K562 (cell line): ENCODE measurements around the gene GPR42. TPM values are rescaled to one million over a fixed set of nuclear protein-coding genes. Genes with fewer than 3 reads are reported as not detected.

Experiments used
- ADNP ChIP-seq: fragments of 200-800 bp; sonication (Bioruptor generic); IDR thresholded peaks from 2 replicates; pipeline ENCODE4 v1.6.1; 2016; ENCODE audit warnings: missing genetic modification characterization, missing compliant biosample characterization
- BACH1 ChIP-seq: fragments of 200-800 bp; sonication (Bioruptor generic); IDR thresholded peaks from 2 replicates; pipeline ENCODE4 v1.6.1; 2016; ENCODE audit warnings: missing genetic modification characterization, missing compliant biosample characterization
- CXXC5 ChIP-seq: fragments of 250-450 bp; sonication (Bioruptor Pico); IDR thresholded peaks from 2 replicates; pipeline ENCODE4 v1.8.0; 2022; ENCODE audit warnings: inconsistent platforms, mild to moderate bottlenecking, moderate library complexity
- FOXJ3 ChIP-seq: sonication (generic); formaldehyde crosslinking; IDR thresholded peaks from 2 replicates; pipeline ENCODE4 v1.4.0; 2020; ENCODE audit warnings: mild to moderate bottlenecking, missing genetic modification reagents
- FOXK2 ChIP-seq, 2 experiments: fragments of 450-650 bp; IDR thresholded peaks in 1 of 2; conservative IDR thresholded peaks in 1 of 2; 2 replicates each; pipeline ENCODE4 v1.6.1; 2016; ENCODE audit warnings: low read depth in 2 of 2, mild to moderate bottlenecking in 1 of 2
- GABPB1 ChIP-seq: sonication (generic); formaldehyde crosslinking; IDR thresholded peaks from 2 replicates; pipeline ENCODE4 v1.8.0; 2022; ENCODE audit warnings: mild to moderate bottlenecking, missing genetic modification reagents
- MEF2A ChIP-seq: IDR thresholded peaks from 2 replicates; pipeline ENCODE4 v1.6.1; 2011; ENCODE audit warnings: low read depth, mild to moderate bottlenecking, low read length, moderate library complexity; ENCODE audit not compliant: control insufficient read depth
- MLLT1 ChIP-seq, 2 experiments: fragments of 450-650 bp; IDR thresholded peaks; 2 replicates each; pipeline ENCODE4 v1.6.1; 2016
- PURB ChIP-seq: sonication (generic); formaldehyde crosslinking; IDR thresholded peaks from 2 replicates; pipeline ENCODE4 v1.9.0; 2021; ENCODE audit warnings: low read depth, mild to moderate bottlenecking, missing genetic modification reagents
- THRAP3 ChIP-seq: fragments of 450-650 bp; IDR thresholded peaks from 2 replicates; pipeline ENCODE4 v1.6.1; 2016; ENCODE audit warnings: mild to moderate bottlenecking, inconsistent platforms, borderline replicate concordance
- TOE1 ChIP-seq, 2 experiments: fragments of 450-650 bp in 1 of 2; sonication (generic) in 1 of 2; formaldehyde crosslinking in 1 of 2; IDR thresholded peaks; 2 replicates each; pipeline versions ENCODE4 v1.7.1 to v1.8.0; 2016 to 2022; ENCODE audit warnings: borderline replicate concordance in 2 of 2, mild to moderate bottlenecking in 2 of 2, antibody characterized with exemption in 1 of 2, inconsistent platforms in 1 of 2, low read depth in 1 of 2, missing genetic modification reagents in 1 of 2, moderate library complexity in 1 of 2
- TSC22D4 ChIP-seq: fragments of 450-650 bp; IDR thresholded peaks from 2 replicates; pipeline ENCODE4 v1.6.1; 2016; ENCODE audit warnings: missing genetic modification characterization, missing biosample characterization, control low read depth
- ZNF407 ChIP-seq: fragments of 450-650 bp; IDR thresholded peaks from 2 replicates; pipeline ENCODE4 v1.6.1; 2016; ENCODE audit warnings: low read depth
- ZNF436 ChIP-seq: fragments of 250-450, 450-650 bp; sonication (Bioruptor Pico); formaldehyde crosslinking; IDR thresholded peaks from 2 replicates; pipeline ENCODE4 v1.7.0; 2020; ENCODE audit warnings: mild to moderate bottlenecking
- polyA plus RNA-seq, 8 experiments: library from polyadenylated mRNA; depleted of rRNA in 4 of 8; stranded (reverse) in 5 of 8; unstranded in 3 of 8; fragments of >200 nt; fragmentation: Nextera tagmentation in 2 of 8; fragmentation: Illumina TruSeq in 1 of 8; extraction: Ambion mirVana in 2 of 8; extraction: Trizol in 1 of 8; gene quantifications; 2 replicates each; pipeline versions ENCODE4 v1.2.1 to v1.2.3, GENCODE V29; 2011 to 2014; ENCODE audit warnings: inconsistent platforms in 1 of 8, missing spikeins in 1 of 8
- total RNA-seq, 7 experiments: library from RNA; depleted of rRNA in 6 of 7; stranded (reverse); fragments of >200 nt in 6 of 7; fragmentation: Illumina TruSeq in 2 of 7; extraction: Trizol in 2 of 7; gene quantifications; 2 replicates each; pipeline versions ENCODE4 v1.2.1 to v1.2.3, GENCODE V29; 2011 to 2021; ENCODE audit warnings: low replicate concordance in 1 of 7
- TF ChIP-seq, protein P1 (sequence below): sonication (generic); formaldehyde crosslinking; IDR thresholded peaks from 2 replicates; pipeline ENCODE4 v1.9.0; 2022; ENCODE audit warnings: mild to moderate bottlenecking, missing genetic modification reagents

Gene GPR42
- total and polyA plus RNA-seq, 9 of the 15 experiments (the other 6 are each of a cell fraction or from before 2014, with no cell fraction given): not detected

- 0 out of 2 replicates have a peak, but pooled peaks have one; percentile 30 for TF ChIP-seq ZNF407
- no peak for TF ChIP-seq TOE1 (IDR thresholded peaks at IDR 0.05; ENCODE audit: borderline replicate concordance)
- TF ChIP-seq TOE1 (CRISPR knock-in tag; IDR thresholded peaks at IDR 0.05; ENCODE audit: borderline replicate concordance, low read depth): no peak
- TF ChIP-seq TSC22D4 (tag): no peak
- no peak for TF ChIP-seq FOXJ3 (CRISPR knock-in tag)
- TF ChIP-seq, protein P1, sequence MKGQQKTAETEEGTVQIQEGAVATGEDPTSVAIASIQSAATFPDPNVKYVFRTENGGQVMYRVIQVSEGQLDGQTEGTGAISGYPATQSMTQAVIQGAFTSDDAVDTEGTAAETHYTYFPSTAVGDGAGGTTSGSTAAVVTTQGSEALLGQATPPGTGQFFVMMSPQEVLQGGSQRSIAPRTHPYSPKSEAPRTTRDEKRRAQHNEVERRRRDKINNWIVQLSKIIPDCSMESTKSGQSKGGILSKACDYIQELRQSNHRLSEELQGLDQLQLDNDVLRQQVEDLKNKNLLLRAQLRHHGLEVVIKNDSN (CRISPR knock-in tag): no peak
- no peak for TF ChIP-seq GABPB1 (CRISPR knock-in tag)
- TF ChIP-seq MLLT1 (IDR thresholded peaks at IDR 0.05): peak in 1 of 2 experiments; percentile 66; a peak in 1 of 4 replicates
- 0 out of 2 replicates have a peak, but pooled peaks have one; percentile 32 for TF ChIP-seq ADNP (tag)
- TF ChIP-seq MEF2A: no peak
- TF ChIP-seq CXXC5 (CRISPR knock-in tag): no peak
- TF ChIP-seq THRAP3: no peak
- TF ChIP-seq FOXK2 (conservative IDR thresholded peaks at IDR 0.05 in 1 of 2, IDR thresholded peaks at IDR 0.05 in 1 of 2; ENCODE audit: low read depth in 2 of 2): peak in 1 of 2 experiments; percentile 26; a peak in 1 of 4 replicates
- TF ChIP-seq BACH1 (tag): no peak
- TF ChIP-seq ZNF436 (CRISPR knock-in tag): no peak
- TF ChIP-seq PURB: no peak
Observed at GRCh38 chr19:35392742-35393715, 22.2 kb downstream of the GPR42 start (continued).
